ENCODE data around the gene RAI14. TPM values are rescaled to one million over a fixed set of nuclear protein-coding genes. Genes with fewer than 3 reads are reported as not detected.

RAI14 gene
- total and polyA plus RNA-seq, 2 donors (not counting 3 experiments of a cell fraction or from before 2014, with no cell fraction given): 114 to 369 TPM

DNA sequence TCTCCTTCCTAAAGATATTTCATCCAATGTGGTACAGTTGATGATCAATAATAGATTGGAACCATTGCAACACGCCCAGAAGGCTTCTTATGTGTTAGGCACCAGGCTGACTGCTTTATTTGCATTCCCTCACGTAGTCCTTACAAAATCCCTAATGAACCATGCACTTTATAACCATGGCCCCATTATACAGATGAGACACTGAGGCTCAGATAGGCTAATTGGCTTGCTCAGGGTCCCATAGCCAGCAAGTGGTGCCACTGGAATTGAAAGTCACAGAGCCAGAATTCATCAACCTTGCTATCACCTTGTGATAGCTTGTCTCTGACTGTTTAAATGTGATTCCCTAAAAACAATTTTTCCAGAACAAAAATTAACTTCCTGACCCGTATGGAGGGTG lies 27.8 kb upstream of the RAI14 start:
- no peaks in the 10 kb centered on the region for H3K27me3 ChIP-seq (ENCODE audit: control insufficient read depth in 2 of 2, insufficient read depth in 2 of 2, low read length in 2 of 2)
- H3K9me1 ChIP-seq (replicated peaks; ENCODE audit: control insufficient read depth, extremely low read depth, insufficient read depth, low read length): no peaks in the 10 kb centered on the region
- peaks cover 34% of the 10 kb centered on the region for H3K4me1 ChIP-seq (ENCODE audit: control insufficient read depth, extremely low read depth, insufficient read depth, low read length)
- BruUV-seq (replicated peaks): TSS peak; percentile 82
- no peak for FAIRE-seq
- H3K9me3 ChIP-seq (replicated peaks; ENCODE audit: control insufficient read depth, insufficient read depth, low read length): no peaks in the 10 kb centered on the region
- CTCF ChIA-PET: interaction anchor here (1.0 to 2.9 kb wide), 8 partner anchors 16 to 105 kb away, joined by 3 to 12 read pairs (median 5); no protein-coding TSS in a partner anchor
- dilution Hi-C loops (cut with MboI; ENCODE audit: extremely low pct_ligation_motif_present, low sequenced_read_pairs): no loop called here
- intact Hi-C loops (cut with micrococcal nuclease): loop anchor here (1.0 kb wide), 2 partner anchors 28 to 42 kb away; partner anchors contain the start of gene RAI14
- H3K27ac ChIP-seq (ENCODE audit: insufficient read depth, low read depth, low read length): peak overlapping the region; percentile 78
- POLR2A ChIA-PET: interaction anchor here (1.0 kb wide), 1 partner anchor 24 kb away, joined by 4 read pairs; no protein-coding TSS in a partner anchor
- no peaks in the 10 kb centered on the region for H3K36me3 ChIP-seq (ENCODE audit: control insufficient read depth in 2 of 2, extremely low read depth in 1 of 2, insufficient read depth in 2 of 2, low read length in 2 of 2)
- H2AFZ ChIP-seq (ENCODE audit: low read depth, low read length): peak overlapping the region; percentile 5
- H3K4me3 ChIP-seq (replicated peaks in 1 of 3; ENCODE audit: insufficient read depth in 1 of 3, low read depth in 1 of 3, low read length in 3 of 3): no peak overlapping the region
- no peak for TF ChIP-seq JUN (IDR thresholded peaks at IDR 0.05; ENCODE audit: borderline replicate concordance, insufficient read depth, insufficient read length, low read depth)
- no peak for TF ChIP-seq MYC (IDR thresholded peaks at IDR 0.05; ENCODE audit: low read depth, low read length)
- TF ChIP-seq, protein P1, sequence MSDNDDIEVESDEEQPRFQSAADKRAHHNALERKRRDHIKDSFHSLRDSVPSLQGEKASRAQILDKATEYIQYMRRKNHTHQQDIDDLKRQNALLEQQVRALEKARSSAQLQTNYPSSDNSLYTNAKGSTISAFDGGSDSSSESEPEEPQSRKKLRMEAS (IDR thresholded peaks at IDR 0.05; ENCODE audit: insufficient read depth, insufficient read length): no peak
- no peak for TF ChIP-seq POLR2AphosphoS5 (IDR thresholded peaks at IDR 0.05; ENCODE audit: insufficient read depth, low read depth, low read length)
- TF ChIP-seq GATA2 (IDR thresholded peaks at IDR 0.05; ENCODE audit: insufficient read depth, insufficient read length, low read depth, low read length): no peak
- TF ChIP-seq POLR2A (IDR thresholded peaks at IDR 0.05; ENCODE audit: low read depth, low read length): no peak
- TF ChIP-seq, protein P2, sequence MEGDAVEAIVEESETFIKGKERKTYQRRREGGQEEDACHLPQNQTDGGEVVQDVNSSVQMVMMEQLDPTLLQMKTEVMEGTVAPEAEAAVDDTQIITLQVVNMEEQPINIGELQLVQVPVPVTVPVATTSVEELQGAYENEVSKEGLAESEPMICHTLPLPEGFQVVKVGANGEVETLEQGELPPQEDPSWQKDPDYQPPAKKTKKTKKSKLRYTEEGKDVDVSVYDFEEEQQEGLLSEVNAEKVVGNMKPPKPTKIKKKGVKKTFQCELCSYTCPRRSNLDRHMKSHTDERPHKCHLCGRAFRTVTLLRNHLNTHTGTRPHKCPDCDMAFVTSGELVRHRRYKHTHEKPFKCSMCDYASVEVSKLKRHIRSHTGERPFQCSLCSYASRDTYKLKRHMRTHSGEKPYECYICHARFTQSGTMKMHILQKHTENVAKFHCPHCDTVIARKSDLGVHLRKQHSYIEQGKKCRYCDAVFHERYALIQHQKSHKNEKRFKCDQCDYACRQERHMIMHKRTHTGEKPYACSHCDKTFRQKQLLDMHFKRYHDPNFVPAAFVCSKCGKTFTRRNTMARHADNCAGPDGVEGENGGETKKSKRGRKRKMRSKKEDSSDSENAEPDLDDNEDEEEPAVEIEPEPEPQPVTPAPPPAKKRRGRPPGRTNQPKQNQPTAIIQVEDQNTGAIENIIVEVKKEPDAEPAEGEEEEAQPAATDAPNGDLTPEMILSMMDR (IDR thresholded peaks at IDR 0.05; ENCODE audit: extremely low read depth in 1 of 2, insufficient read depth in 1 of 2, low read depth in 1 of 2, low read length in 2 of 2): no peak
- TF ChIP-seq FOS (IDR thresholded peaks at IDR 0.05; ENCODE audit: borderline replicate concordance, insufficient read depth, low read length): no peak
- no peak for TF ChIP-seq EZH2 (IDR thresholded peaks at IDR 0.05; ENCODE audit: borderline replicate concordance, low read depth, low read length, severe bottlenecking)
- peak overlapping the region; percentile 56 for H3K9ac ChIP-seq (replicated peaks; ENCODE audit: extremely low read depth, insufficient read depth, low read length)
- H3K4me2 ChIP-seq (ENCODE audit: insufficient read depth, low read length): peak overlapping the region; percentile 48
- no peak for DNase-seq (ENCODE audit: low read depth, low spot score)
- H3K79me2 ChIP-seq (ENCODE audit: control insufficient read depth, insufficient read depth, low read length): no peaks in the 10 kb centered on the region
- H4K20me1 ChIP-seq (replicated peaks; ENCODE audit: control insufficient read depth, extremely low read depth, insufficient read depth, low read length): no peaks in the 10 kb centered on the region

All from endothelial cell of umbilical vein (primary cell).